GM20000 (cell line): Measurements from ENCODE around the gene JAM3.

Experiments used
- DNase-seq: peaks from one replicate; pipeline ENCODE4 v3.0.0; 2012; ENCODE audit warnings: low spot score
- CTCF ChIP-seq: IDR thresholded peaks from 2 replicates; pipeline ENCODE4 v1.5.1; 2012; ENCODE audit warnings: mild to moderate bottlenecking, control low read depth; ENCODE audit errors: extremely low read depth, missing control alignments

Gene JAM3

GRCh38 chr11:134119094-134119493, 50.2 kb downstream of the JAM3 start:
- DNase-seq = no peak
- no peak for TF ChIP-seq CTCF

GRCh38 chr11:134120143-134120850, 51.4 kb downstream of the JAM3 start:
- no peak for TF ChIP-seq CTCF
- no peak for DNase-seq

DNA sequence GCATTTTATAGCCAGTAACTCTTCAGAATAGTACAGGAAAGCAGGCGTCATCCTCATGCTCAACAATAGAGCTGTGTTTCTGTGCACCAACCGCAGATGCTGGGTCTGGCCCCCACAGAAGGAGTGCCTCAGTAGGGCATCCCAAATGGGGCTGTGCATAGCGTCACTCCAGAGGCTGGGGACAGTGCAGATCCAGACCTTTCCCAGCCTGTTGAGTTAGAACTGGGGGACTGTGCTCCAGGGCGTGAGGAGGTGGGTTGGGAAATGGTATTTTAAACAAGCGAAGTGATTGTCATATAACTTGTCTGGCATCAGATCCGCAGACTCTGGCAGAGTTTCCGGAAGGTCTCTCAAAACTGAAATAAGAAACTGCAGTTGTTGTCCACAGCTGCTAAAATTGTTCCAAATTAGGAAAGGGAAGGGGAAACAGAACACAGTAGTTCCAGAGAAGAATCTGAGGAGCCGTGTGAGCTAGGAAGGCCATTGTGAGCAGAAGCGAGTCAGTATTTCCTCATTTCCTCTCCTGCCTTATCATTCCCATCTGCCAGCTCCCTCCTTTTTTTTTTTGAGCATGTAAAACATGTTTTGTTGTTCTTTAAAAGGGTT, 52.2 kb downstream of the JAM3 start:
- DNase-seq = no peak
- TF ChIP-seq CTCF = no peak

GRCh38 chr11:134124660-134125451, 56.0 kb downstream of the JAM3 start:
- TF ChIP-seq CTCF = no peak
- no peak for DNase-seq

DNA sequence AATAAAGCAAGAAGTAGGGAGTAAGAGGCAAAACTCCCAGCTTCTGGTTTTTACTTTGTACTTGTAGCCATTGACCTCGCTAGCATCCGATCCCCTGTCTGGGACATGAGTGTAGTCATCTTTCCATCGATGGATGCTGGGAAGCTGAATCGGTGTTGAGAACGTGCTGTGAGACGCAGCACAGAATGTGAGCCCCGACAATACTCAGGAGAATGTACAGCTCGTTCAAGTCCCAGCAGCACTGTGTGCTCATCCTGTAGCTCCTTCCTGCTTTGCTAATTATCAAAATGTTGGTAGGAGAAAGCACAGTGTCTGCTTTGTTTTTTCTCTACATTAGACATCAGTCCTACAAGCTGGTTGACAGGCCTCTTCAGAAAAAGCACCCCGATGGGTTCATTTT, 56.6 kb downstream of the JAM3 start:
- no peak for DNase-seq
- no peak for TF ChIP-seq CTCF

DNA sequence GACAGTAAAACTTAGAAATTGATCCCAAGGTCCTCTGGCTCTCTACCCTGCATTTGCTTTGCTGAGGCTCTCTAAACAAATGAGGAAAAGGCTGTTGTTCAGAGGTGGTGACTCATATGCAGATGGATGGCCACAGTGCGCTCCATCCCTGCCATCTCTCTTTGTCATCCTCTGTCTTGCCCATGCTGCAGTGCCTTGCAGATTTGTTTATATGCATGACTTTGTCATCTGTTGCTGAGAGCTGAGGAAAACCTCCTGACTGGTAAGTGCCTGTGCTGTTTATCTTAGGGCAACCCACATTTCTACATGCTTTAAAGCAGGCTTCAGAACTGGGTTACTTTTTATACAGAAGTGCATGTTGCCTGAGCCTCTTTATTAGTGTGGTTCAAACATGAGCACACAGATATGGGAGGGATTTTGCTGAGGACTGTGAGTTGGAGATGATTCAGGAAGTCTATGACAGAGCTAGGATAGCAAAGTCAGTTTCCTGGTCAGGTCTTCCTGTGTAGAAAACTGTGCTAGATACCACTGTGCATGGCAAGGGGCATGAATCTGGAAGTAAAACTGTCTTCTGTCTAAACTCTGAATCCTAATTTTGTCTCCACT, 57.4 kb downstream of the JAM3 start:
- TF ChIP-seq CTCF = no peak
- no peak for DNase-seq
